Esophagus muscularis mucosa (tissue), 4 donors: ENCODE results near the gene KIRREL3.

Experiments
- CTCF ChIP-seq, 3 experiments: fragments of 200-600 bp in 2 of 3; fragments of 450-650 bp in 1 of 3; sonication (generic) in 2 of 3; IDR thresholded peaks; one replicate each; pipeline ENCODE4 v1.5.1; 2017 to 2019; ENCODE audit warnings: antibody characterized with exemption in 3 of 3, mild to moderate bottlenecking in 2 of 3, moderate library complexity in 1 of 3
- EP300 ChIP-seq: sonication (generic); formaldehyde crosslinking; IDR thresholded peaks from one replicate; pipeline ENCODE4 v1.6.1; 2017; ENCODE audit warnings: antibody characterized with exemption
- POLR2A ChIP-seq: fragments of 450-650 bp; IDR thresholded peaks from one replicate; pipeline ENCODE4 v1.6.1; 2017; ENCODE audit warnings: antibody characterized with exemption, moderate library complexity, mild to moderate bottlenecking, low read depth
- POLR2AphosphoS5 ChIP-seq, 2 donors: sonication (generic); formaldehyde crosslinking; IDR thresholded peaks; one replicate each; pipeline ENCODE4 v1.6.1; 2017; ENCODE audit warnings: antibody characterized with exemption in 2 of 2

DNA sequence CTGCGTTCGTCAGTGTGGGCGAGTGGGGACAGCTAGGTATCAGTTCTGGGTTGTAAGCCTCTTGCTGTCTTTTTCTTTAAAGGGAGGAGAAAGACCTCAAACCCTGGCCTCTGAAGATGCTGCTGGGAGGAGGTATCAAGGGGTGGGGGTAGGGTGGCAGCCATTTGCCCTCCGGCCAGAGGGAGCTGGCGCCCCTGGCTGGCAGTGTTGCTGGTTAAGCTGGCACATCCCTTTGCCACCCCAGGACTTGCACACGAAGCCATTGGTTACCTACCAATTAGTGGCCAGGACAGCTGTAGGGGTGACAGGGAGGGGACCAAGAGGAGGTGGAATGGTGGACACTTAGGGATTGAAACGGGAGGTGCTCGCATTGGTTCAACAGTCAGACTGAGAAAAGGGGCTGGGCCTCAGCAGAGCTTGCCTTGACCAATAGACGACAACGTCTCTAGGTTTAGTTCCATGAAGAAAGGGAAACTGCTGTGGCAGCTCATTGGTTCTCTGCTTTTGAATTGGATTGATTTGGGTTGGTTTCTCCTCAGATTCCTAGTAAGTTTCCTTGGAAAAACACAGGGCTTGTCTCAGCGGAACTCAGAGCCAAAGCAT lies 567.2 kb downstream of the KIRREL3 start:
- no peak for TF ChIP-seq CTCF (IDR thresholded peaks at IDR 0.05)
- TF ChIP-seq POLR2AphosphoS5 (IDR thresholded peaks at IDR 0.05) = no peak
- no peak for TF ChIP-seq POLR2A
- TF ChIP-seq EP300 = no peak
